Measurements from ENCODE around the gene PARD6A.

Gene PARD6A

GRCh38 chr16:67653128-67653788 lies 7.5 kb upstream of the PARD6A start (continued):
- peak; percentile 56 for TF ChIP-seq ZNF335 (tag by site-specific recombination; conservative IDR thresholded peaks at IDR 0.05)

DNA sequence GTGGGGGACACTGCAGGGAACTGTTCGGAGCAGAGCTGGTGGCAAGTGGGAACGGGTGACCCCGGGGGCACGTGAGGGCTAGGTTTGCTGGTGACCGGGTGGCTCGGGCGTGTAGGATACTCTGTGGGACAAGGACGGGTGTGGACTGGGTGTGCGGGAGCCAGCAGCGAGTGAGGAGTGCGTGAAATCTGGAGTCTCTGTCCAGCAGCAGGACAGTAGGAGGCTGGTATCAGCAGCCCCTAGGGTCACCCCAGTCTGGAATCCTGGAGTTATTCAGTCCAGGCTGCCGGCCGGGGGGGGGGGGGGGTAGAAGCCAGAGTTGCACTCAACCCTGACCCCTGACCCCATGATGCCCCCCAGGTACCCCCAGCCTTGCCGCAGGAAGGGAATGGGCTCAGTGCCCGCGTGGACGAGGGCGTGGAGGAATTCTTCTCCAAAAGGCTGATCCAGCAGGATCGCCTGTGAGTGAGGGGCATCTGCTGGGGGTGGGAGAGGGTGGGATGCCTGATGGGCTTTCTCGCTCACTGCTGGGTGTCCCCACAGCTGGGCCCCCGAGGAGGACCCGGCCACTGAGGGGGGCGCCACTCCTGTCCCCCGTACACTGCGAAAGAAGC lies 6.9 kb upstream of the PARD6A start:
- ChIA-PET POLR2A (no interaction called here), CTCF (no interaction called here)
- no peaks in the 10 kb centered on the region for H3K9me3 ChIP-seq (ENCODE audit: control insufficient read depth, insufficient read depth, low read depth, low read length)
- H3K4me1 ChIP-seq (ENCODE audit: control insufficient read depth, insufficient read depth, low read length) = peaks cover 4% of the 10 kb centered on the region; the same call in 1 of the 2 replicates
- peak overlapping the region; percentile 42 for H3K4me3 ChIP-seq (ENCODE audit: low read depth, low read length)
- H3K27ac ChIP-seq (ENCODE audit: extremely low read depth, low read depth, low read length) = no peak overlapping the region
- peaks cover 0 to 43% of the 10 kb centered on the region in 2 experiments; a peak in 1 of 3 replicates for H3K36me3 ChIP-seq (ENCODE audit: control insufficient read depth in 2 of 2, insufficient read depth in 1 of 2, low read length in 2 of 2)
- TF ChIP-seq ZNF221 (tag by site-specific recombination; IDR thresholded peaks at IDR 0.05; ENCODE audit: borderline replicate concordance) = no peak
- TF ChIP-seq ZFP3 (tag by site-specific recombination; IDR thresholded peaks at IDR 0.05; ENCODE audit: low read depth) = no peak
- TF ChIP-seq, protein P1, sequence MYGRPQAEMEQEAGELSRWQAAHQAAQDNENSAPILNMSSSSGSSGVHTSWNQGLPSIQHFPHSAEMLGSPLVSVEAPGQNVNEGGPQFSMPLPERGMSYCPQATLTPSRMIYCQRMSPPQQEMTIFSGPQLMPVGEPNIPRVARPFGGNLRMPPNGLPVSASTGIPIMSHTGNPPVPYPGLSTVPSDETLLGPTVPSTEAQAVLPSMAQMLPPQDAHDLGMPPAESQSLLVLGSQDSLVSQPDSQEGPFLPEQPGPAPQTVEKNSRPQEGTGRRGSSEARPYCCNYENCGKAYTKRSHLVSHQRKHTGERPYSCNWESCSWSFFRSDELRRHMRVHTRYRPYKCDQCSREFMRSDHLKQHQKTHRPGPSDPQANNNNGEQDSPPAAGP (tag by site-specific recombination; IDR thresholded peaks at IDR 0.05) = no peak
- TF ChIP-seq ZNF146 (tag by site-specific recombination; IDR thresholded peaks at IDR 0.05) = no peak
- no peak for TF ChIP-seq GLIS2 (tag by site-specific recombination; IDR thresholded peaks at IDR 0.05)
- TF ChIP-seq OSR2 (tag by site-specific recombination; IDR thresholded peaks at IDR 0.05) = 0 out of 2 replicates have a peak, but pooled peaks have one; percentile 34
- peak; percentile 23; the same call in 1 of the 2 replicates for TF ChIP-seq ZIC2 (tag by site-specific recombination; IDR thresholded peaks at IDR 0.05)
- TF ChIP-seq ZBTB26 (tag by site-specific recombination; optimal IDR thresholded peaks at IDR 0.05) = peak; percentile 2
- TF ChIP-seq ZNF311 (tag by site-specific recombination; IDR thresholded peaks at IDR 0.05; ENCODE audit: borderline replicate concordance) = no peak
- TF ChIP-seq ZNF280D (tag by site-specific recombination; IDR thresholded peaks at IDR 0.05) = no peak
- TF ChIP-seq ZNF184 (tag by site-specific recombination; IDR thresholded peaks at IDR 0.05) = no peak
- TF ChIP-seq REST (tag by site-specific recombination; IDR thresholded peaks at IDR 0.05) = peak; percentile 87
- no peak for TF ChIP-seq INSM2 (tag by site-specific recombination; IDR thresholded peaks at IDR 0.05)
- peak; percentile 24; the same call in 1 of the 2 replicates for TF ChIP-seq HIC1 (tag by site-specific recombination; IDR thresholded peaks at IDR 0.05)
- no peak for TF ChIP-seq ZNF76 (tag by site-specific recombination; IDR thresholded peaks at IDR 0.05; ENCODE audit: borderline replicate concordance, low read depth)
